Spleen (tissue), 11 donors: ENCODE measurements around the gene CACNA2D3. TPM values are rescaled to one million over a fixed set of nuclear protein-coding genes. Genes with fewer than 3 reads are reported as not detected.
"Not testable (repeated sequence)": the region's sequence is repeated elsewhere in the genome, so short reads cannot be mapped to it uniquely, and the experiment has no call there.

ENCODE experiments used
- DNase-seq: peaks from one replicate; pipeline ENCODE4 v3.0.0-alpha.2; 2020
- H3K27ac ChIP-seq, 8 donors: fragments of 200-600 bp; sonication (generic) in 7 of 8; 1 replicate in 4 of 8; 2 replicates in 4 of 8; pipeline versions ENCODE4 v1.5.0 to v1.8.0; 2016 to 2021; ENCODE audit warnings: inconsistent platforms in 4 of 8, mild to moderate bottlenecking in 4 of 8, moderate library complexity in 1 of 8
- H3K27me3 ChIP-seq, 7 donors: fragments of 200-600 bp; sonication (generic) in 6 of 7; replicated peaks in 1 of 7; 1 replicate in 4 of 7; 2 replicates in 3 of 7; pipeline versions ENCODE4 v1.5.0 to v1.8.0; 2016 to 2021; ENCODE audit warnings: inconsistent platforms in 3 of 7, mild to moderate bottlenecking in 1 of 7
- H3K36me3 ChIP-seq, 6 donors: fragments of 200-600 bp; sonication (generic) in 5 of 6; 1 replicate in 4 of 6; 2 replicates in 2 of 6; pipeline versions ENCODE4 v1.5.0 to v1.8.0; 2016 to 2021; ENCODE audit warnings: inconsistent platforms in 2 of 6
- H3K4me1 ChIP-seq, 6 donors: fragments of 200-600 bp; sonication (generic) in 5 of 6; 1 replicate in 3 of 6; 2 replicates in 3 of 6; pipeline versions ENCODE4 v1.5.0 to v1.8.0; 2016 to 2021; ENCODE audit warnings: inconsistent platforms in 3 of 6
- H3K4me3 ChIP-seq, 8 donors: fragments of 200-600 bp; sonication (generic) in 7 of 8; 1 replicate in 4 of 8; 2 replicates in 4 of 8; pipeline versions ENCODE4 v1.5.0 to v1.8.0; 2016 to 2021; ENCODE audit warnings: inconsistent platforms in 4 of 8, mild to moderate bottlenecking in 4 of 8, moderate library complexity in 2 of 8
- H3K9me3 ChIP-seq, 8 donors: fragments of 200-600 bp; sonication (generic) in 7 of 8; 1 replicate in 4 of 8; 2 replicates in 4 of 8; pipeline versions ENCODE4 v1.5.0 to v1.8.0; 2016 to 2021; ENCODE audit warnings: inconsistent platforms in 4 of 8
- CTCF ChIP-seq, 11 experiments: fragments of 200-600 bp in 7 of 11; fragments of 450-650 bp in 4 of 11; sonication (generic) in 4 of 11; IDR thresholded peaks in 8 of 11; conservative IDR thresholded peaks in 3 of 11; 1 replicate in 7 of 11; 2 replicates in 4 of 11; pipeline versions ENCODE4 v1.4.0 to v1.8.0; 2016 to 2021; ENCODE audit warnings: antibody characterized with exemption in 11 of 11, inconsistent platforms in 4 of 11, mild to moderate bottlenecking in 1 of 11
- POLR2A ChIP-seq, 3 donors: fragments of 450-650 bp; IDR thresholded peaks; one replicate each; pipeline ENCODE4 v1.5.1; 2017; ENCODE audit warnings: antibody characterized with exemption in 3 of 3, mild to moderate bottlenecking in 1 of 3
- POLR2AphosphoS5 ChIP-seq, 3 donors: sonication (generic); formaldehyde crosslinking; IDR thresholded peaks; one replicate each; pipeline ENCODE4 v1.5.1; 2017; ENCODE audit warnings: antibody characterized with exemption in 3 of 3
- WGBS, 5 donors: extraction: QIAGEN DNeasy Blood & Tissue Kit in 3 of 5; methylation state at CpG; one replicate each; pipeline versions ENCODE4 v1.1.5 to v1.1.7; 2013 to 2018; 5-methylcytosine and 5-hydroxymethylcytosine counted together
- intact Hi-C: fragments of 100-400 bp; cut with DNase I; formaldehyde crosslinking; loops from one replicate; pipeline ENCODE4 v1.15.0; 2023; ENCODE audit warnings: low total_unique reads
- polyA plus RNA-seq, 3 donors: library from polyadenylated mRNA; stranded (reverse); fragments of 200-250 nt; gene quantifications; one replicate each; pipeline ENCODE4 v1.2.1, GENCODE V29; 2013
- total RNA-seq, 7 donors: library from RNA; depleted of rRNA in 3 of 7; stranded (reverse); fragments of >200 nt in 3 of 7; fragmentation: NEBNext Ultra II Directional in 4 of 7; extraction: Animal tissue kit (Norgen Biotek cat#: 25700) in 4 of 7; gene quantifications; one replicate each; pipeline versions ENCODE4 v1.1.0 to v1.2.1, GENCODE V29; 2016 to 2021
- donor health status: healthy with polysubstance abuse.
- donor health status: DM: no; HTN: no; CAD: no; lungs with moderate emphysema.
- donor health status: DM: no; HTN: no; CAD: no.
- donor health status: Bipolar disorder and iron deficiency.
- donor health status: healthy.
- donor health status: DM: no; HTN: no; CAD: no.
- donor health status: DM: yes; HTN: yes; CAD: no.

CACNA2D3 gene
- total and polyA plus RNA-seq, 10 donors = 0.83 to 4.9 (median 2.9) TPM

DNA sequence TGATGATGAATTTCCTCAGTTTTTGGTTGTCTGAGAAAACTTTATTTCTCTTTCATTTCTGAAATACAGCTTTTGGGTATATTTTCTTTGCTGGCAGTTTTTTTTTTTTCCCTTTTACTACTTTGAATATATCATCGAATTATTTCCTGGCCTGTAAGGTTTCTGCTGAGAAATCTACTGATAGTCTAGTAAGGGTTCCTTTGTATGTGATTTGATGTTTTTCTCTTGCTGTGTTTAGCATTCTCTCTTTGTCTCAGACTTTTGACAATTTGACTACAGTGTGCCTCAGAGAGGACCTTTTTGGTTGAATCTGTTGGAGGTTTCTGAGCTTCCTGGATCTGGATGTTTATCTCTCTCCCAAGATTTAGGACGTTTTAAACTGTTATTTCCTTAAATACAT, 336.0 kb downstream of the CACNA2D3 start:
- H3K4me1 ChIP-seq = no peaks in the 10 kb centered on the region
- no peaks in the 10 kb centered on the region for H3K36me3 ChIP-seq
- H3K9me3 ChIP-seq = peaks cover 0 to 45% (median 24%) of the 10 kb centered on the region in 8 donors
- no peak overlapping the region for H3K4me3 ChIP-seq
- TF ChIP-seq POLR2AphosphoS5 (IDR thresholded peaks at IDR 0.05) (no peak), CTCF (IDR thresholded peaks at IDR 0.05 in 8 of 11, conservative IDR thresholded peaks at IDR 0.05 in 3 of 11) (no peak), POLR2A (IDR thresholded peaks at IDR 0.05) (no peak)
- no peaks in the 10 kb centered on the region for H3K27me3 ChIP-seq
- intact Hi-C loops = no loop called here
- H3K27ac ChIP-seq = no peak overlapping the region
- 58 to 71% (median 68%) methylated on average over 2 of the region's 2 CpGs for WGBS, 5 donors
- no peak for DNase-seq

- H3K27ac ChIP-seq, H3K4me3 ChIP-seq, intact Hi-C loops, DNase-seq, H3K36me3 ChIP-seq, H3K27me3 ChIP-seq, H3K4me1 ChIP-seq: not testable (repeated sequence)
- WGBS, 5 donors = 94 to 97% (median 95%) methylated on average over 23 of the region's 23 CpGs
- peaks cover 3 to 44% (median 23%) of the 10 kb centered on the region in 8 donors for H3K9me3 ChIP-seq
Measured at GRCh38 chr3:54464554-54464953, 342.2 kb downstream of the CACNA2D3 start.

DNA sequence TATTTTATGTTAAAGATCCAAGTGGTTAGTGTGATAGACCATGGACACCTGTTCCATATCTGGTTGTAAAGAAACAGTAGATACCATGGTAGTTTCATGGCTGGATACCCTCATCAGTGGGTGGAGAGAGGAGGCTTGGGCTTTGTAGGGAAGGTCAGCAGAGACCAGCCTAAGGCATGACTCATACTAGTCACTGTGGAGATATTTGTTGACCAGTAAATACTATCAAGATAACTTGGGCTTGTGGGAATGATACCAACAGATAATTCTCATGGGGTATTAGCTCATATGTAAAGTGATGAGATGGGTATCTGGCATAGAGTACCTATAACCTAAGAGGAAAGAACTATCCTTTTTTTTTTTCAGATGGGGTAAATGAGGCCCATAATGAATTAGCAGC, 354.5 kb downstream of the CACNA2D3 start:
- TF ChIP-seq CTCF (IDR thresholded peaks at IDR 0.05 in 8 of 11, conservative IDR thresholded peaks at IDR 0.05 in 3 of 11) = no peak
- no peak for TF ChIP-seq POLR2A (IDR thresholded peaks at IDR 0.05)
- no peak for TF ChIP-seq POLR2AphosphoS5 (IDR thresholded peaks at IDR 0.05)
- H3K27ac ChIP-seq = no peak overlapping the region
- DNase-seq = no peak
- no peaks in the 10 kb centered on the region for H3K27me3 ChIP-seq
- H3K4me1 ChIP-seq = no peaks in the 10 kb centered on the region
- intact Hi-C loops = no loop called here
- peaks cover 0 to 53% (median 34%) of the 10 kb centered on the region in 8 donors for H3K9me3 ChIP-seq
- no peaks in the 10 kb centered on the region for H3K36me3 ChIP-seq
- H3K4me3 ChIP-seq = no peak overlapping the region

- H3K4me3 ChIP-seq = no peak overlapping the region
- 71 to 77% (median 74%) methylated on average over 8 of the region's 8 CpGs for WGBS, 5 donors
- no peaks in the 10 kb centered on the region for H3K27me3 ChIP-seq
- H3K9me3 ChIP-seq = peaks cover 0 to 16% (median 7%) of the 10 kb centered on the region in 8 donors
- no peak overlapping the region for H3K27ac ChIP-seq
- no peak for TF ChIP-seq CTCF (IDR thresholded peaks at IDR 0.05 in 8 of 11, conservative IDR thresholded peaks at IDR 0.05 in 3 of 11)
- TF ChIP-seq POLR2A (IDR thresholded peaks at IDR 0.05) = no peak
- TF ChIP-seq POLR2AphosphoS5 (IDR thresholded peaks at IDR 0.05) = no peak
- intact Hi-C loops = no loop called here
- DNase-seq = no peak
- H3K4me1 ChIP-seq = no peaks in the 10 kb centered on the region
- no peaks in the 10 kb centered on the region for H3K36me3 ChIP-seq
Measured at GRCh38 chr3:54481606-54482365, 359.4 kb downstream of the CACNA2D3 start.
